Fibroblast of lung (primary cell): ENCODE data around the gene INSRR. TPM values are rescaled to one million over a fixed set of nuclear protein-coding genes. Genes with fewer than 3 reads are reported as not detected.
A peak's percentile ranks its signal among the peaks of the same experiment; 100 is the strongest.

Experiments
- DNase-seq, 2 donors: peaks; one replicate each; pipeline versions ENCODE4 v3.0.0 to v3.0.0-alpha.2; 2010; ENCODE audit warnings: low read depth in 2 of 2
- H2AFZ ChIP-seq: 2 replicates; pipeline ENCODE4 v1.5.1; 2012; ENCODE audit warnings: low read length, control low read depth, inconsistent platforms
- H3K27ac ChIP-seq: 2 replicates; pipeline ENCODE4 v1.5.1; 2011; ENCODE audit warnings: low read length, control low read depth; ENCODE audit not compliant: insufficient read depth
- H3K27me3 ChIP-seq: 2 replicates; pipeline ENCODE4 v1.5.1; 2011; ENCODE audit warnings: mild to moderate bottlenecking, low read length; ENCODE audit not compliant: control insufficient read depth, insufficient read depth
- H3K36me3 ChIP-seq: 2 replicates; pipeline ENCODE4 v1.5.1; 2011; ENCODE audit warnings: low read length; ENCODE audit not compliant: control insufficient read depth, insufficient read depth
- H3K4me1 ChIP-seq: 2 replicates; pipeline ENCODE4 v1.5.1; 2011; ENCODE audit warnings: low read length; ENCODE audit not compliant: control insufficient read depth, insufficient read depth; ENCODE audit errors: extremely low read depth
- H3K4me2 ChIP-seq: 2 replicates; pipeline ENCODE4 v1.5.1; 2011; ENCODE audit warnings: low read length, control low read depth; ENCODE audit not compliant: insufficient read depth; ENCODE audit errors: extremely low read depth
- H3K4me3 ChIP-seq, 4 experiments: fragments of 200-600 bp in 1 of 4; sonication (generic) in 1 of 4; replicated peaks in 1 of 4; 2 replicates each; pipeline ENCODE4 v1.5.1; 2011 to 2016; ENCODE audit warnings: low read length in 4 of 4, low read depth in 3 of 4, mild to moderate bottlenecking in 3 of 4, control low read depth in 2 of 4, inconsistent platforms in 1 of 4, mixed read lengths in 1 of 4; ENCODE audit not compliant: insufficient read depth in 1 of 4; ENCODE audit errors: control extremely low read depth in 1 of 4
- H3K79me2 ChIP-seq: 2 replicates; pipeline ENCODE4 v1.5.1; 2012; ENCODE audit warnings: mild to moderate bottlenecking, low read length, inconsistent platforms; ENCODE audit not compliant: control insufficient read depth, insufficient read depth
- H3K9ac ChIP-seq: 2 replicates; pipeline ENCODE4 v1.5.1; 2011; ENCODE audit warnings: mild to moderate bottlenecking, low read length, control low read depth; ENCODE audit not compliant: insufficient read depth
- H3K9me3 ChIP-seq: 2 replicates; pipeline ENCODE4 v1.5.1; 2012; ENCODE audit warnings: low read depth, low read length; ENCODE audit not compliant: control insufficient read depth, insufficient read depth
- H4K20me1 ChIP-seq: 2 replicates; pipeline ENCODE4 v1.5.1; 2011; ENCODE audit warnings: low read length; ENCODE audit not compliant: control insufficient read depth, insufficient read depth; ENCODE audit errors: extremely low read depth
- EZH2 ChIP-seq: IDR thresholded peaks from 2 replicates; pipeline ENCODE4 v1.5.1; 2012; ENCODE audit warnings: low read length, control low read depth, mild to moderate bottlenecking; ENCODE audit errors: missing control alignments
- polyA plus RNA-seq, 2 donors: library from polyadenylated mRNA; depleted of rRNA in 1 of 2; stranded (reverse) in 1 of 2; unstranded in 1 of 2; fragments of >200 nt; gene quantifications; 2 replicates each; pipeline ENCODE4 v1.2.1, GENCODE V29; 2011 to 2012; ENCODE audit warnings: missing spikeins in 1 of 2
- total RNA-seq: library from RNA; depleted of rRNA; stranded (reverse); fragments of >200 nt; gene quantifications from 2 replicates; pipeline ENCODE4 v1.2.1, GENCODE V29; 2014
- TF ChIP-seq, protein P1 (sequence below), 2 donors: IDR thresholded peaks in 1 of 2; conservative IDR thresholded peaks in 1 of 2; 1 replicate in 1 of 2; 2 replicates in 1 of 2; pipeline ENCODE4 v1.5.1; 2011 to 2012; ENCODE audit warnings: low read length in 2 of 2, control low read depth in 1 of 2, inconsistent platforms in 1 of 2, low read depth in 1 of 2, mild to moderate bottlenecking in 1 of 2

INSRR gene
- total and polyA plus RNA-seq, 2 donors (not counting 1 experiment from before 2014, with no cell fraction given) = not detected

DNA sequence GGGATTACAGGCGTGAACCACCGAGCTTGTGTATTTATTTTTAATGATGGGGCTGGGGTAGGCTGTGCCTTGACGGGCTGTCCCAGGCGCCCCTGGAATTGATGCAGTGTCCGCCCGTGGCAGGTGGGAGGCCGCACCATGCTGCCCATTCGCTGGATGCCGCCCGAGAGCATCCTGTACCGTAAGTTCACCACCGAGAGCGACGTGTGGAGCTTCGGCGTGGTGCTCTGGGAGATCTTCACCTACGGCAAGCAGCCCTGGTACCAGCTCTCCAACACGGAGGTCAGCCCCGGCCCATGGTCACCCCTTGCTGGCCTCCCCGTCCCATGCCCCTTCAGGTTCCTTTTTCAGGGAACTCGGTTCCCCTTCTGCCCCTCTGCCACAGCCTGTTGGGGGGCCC lies 21.0 kb upstream of the INSRR start:
- no peak overlapping the region for H3K4me2 ChIP-seq

DNA sequence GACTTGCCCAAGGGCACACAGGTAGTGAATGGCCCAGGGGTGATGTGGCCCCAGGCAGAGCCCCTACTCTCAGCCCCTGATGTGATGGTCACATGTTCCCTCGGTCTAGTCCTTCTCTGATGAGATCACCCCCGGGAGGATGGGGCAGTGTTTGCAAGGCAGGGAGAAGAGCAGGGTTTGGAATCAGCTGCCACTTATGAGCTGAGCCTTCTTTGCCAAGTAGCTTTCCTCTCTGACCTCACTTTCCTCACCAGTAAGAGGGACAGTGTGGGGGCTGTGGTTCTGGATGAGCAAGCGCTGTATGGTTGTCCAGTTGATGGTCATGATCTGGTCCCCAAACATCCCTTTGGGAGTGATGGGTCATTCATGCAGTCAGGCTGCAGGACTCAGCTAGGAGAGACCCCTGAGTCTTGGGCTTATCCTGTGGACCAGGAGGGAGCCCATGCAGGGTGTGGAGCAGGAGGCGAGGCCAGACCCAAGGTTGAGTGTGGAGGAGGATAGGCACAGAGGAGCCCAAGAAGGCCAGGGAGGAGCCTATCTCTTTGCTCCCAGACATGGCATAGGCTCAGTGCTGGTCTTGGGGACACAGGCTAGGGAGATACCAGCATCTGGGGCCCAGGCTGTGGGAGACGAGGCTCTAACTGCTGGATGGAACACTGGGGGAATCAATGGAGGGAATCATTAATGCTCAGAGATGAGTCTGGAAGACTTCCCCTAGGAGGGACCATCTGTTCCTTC lies 18.7 kb upstream of the INSRR start:
- Histone ChIP-seq H3K4me1 (no peaks in the 10 kb centered on the region), H2AFZ (no peak overlapping the region), H3K79me2 (no peaks in the 10 kb centered on the region), H3K4me2 (no peak overlapping the region), H3K36me3 (no peaks in the 10 kb centered on the region), H3K9ac (no peak overlapping the region), H3K27me3 (peaks cover 49% of the 10 kb centered on the region), H3K9me3 (no peaks in the 10 kb centered on the region), H4K20me1 (no peaks in the 10 kb centered on the region), H3K4me3 (no peak overlapping the region), H3K27ac (no peak overlapping the region)
- no peak for DNase-seq
- TF ChIP-seq, protein P1, sequence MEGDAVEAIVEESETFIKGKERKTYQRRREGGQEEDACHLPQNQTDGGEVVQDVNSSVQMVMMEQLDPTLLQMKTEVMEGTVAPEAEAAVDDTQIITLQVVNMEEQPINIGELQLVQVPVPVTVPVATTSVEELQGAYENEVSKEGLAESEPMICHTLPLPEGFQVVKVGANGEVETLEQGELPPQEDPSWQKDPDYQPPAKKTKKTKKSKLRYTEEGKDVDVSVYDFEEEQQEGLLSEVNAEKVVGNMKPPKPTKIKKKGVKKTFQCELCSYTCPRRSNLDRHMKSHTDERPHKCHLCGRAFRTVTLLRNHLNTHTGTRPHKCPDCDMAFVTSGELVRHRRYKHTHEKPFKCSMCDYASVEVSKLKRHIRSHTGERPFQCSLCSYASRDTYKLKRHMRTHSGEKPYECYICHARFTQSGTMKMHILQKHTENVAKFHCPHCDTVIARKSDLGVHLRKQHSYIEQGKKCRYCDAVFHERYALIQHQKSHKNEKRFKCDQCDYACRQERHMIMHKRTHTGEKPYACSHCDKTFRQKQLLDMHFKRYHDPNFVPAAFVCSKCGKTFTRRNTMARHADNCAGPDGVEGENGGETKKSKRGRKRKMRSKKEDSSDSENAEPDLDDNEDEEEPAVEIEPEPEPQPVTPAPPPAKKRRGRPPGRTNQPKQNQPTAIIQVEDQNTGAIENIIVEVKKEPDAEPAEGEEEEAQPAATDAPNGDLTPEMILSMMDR (conservative IDR thresholded peaks at IDR 0.05 in 1 of 2, IDR thresholded peaks at IDR 0.05 in 1 of 2; ENCODE audit: low read depth in 1 of 2, low read length in 2 of 2) = no peak
- no peak for TF ChIP-seq EZH2

More for the DNA sequence above, 21.0 kb upstream of the INSRR start:
- H3K9me3 ChIP-seq = no peaks in the 10 kb centered on the region
- H3K9ac ChIP-seq = no peak overlapping the region
- peaks cover 69% of the 10 kb centered on the region for H3K27me3 ChIP-seq
- no peak overlapping the region for H3K27ac ChIP-seq
- no peak for TF ChIP-seq EZH2
- TF ChIP-seq, protein P1 (conservative IDR thresholded peaks at IDR 0.05 in 1 of 2, IDR thresholded peaks at IDR 0.05 in 1 of 2; ENCODE audit: low read depth in 1 of 2, low read length in 2 of 2) = no peak
- H3K36me3 ChIP-seq = no peaks in the 10 kb centered on the region
- H3K79me2 ChIP-seq = no peaks in the 10 kb centered on the region
- no peak overlapping the region for H2AFZ ChIP-seq
- H3K4me3 ChIP-seq = no peak overlapping the region
- no peaks in the 10 kb centered on the region for H3K4me1 ChIP-seq
- DNase-seq = no peak
- no peaks in the 10 kb centered on the region for H4K20me1 ChIP-seq

DNA sequence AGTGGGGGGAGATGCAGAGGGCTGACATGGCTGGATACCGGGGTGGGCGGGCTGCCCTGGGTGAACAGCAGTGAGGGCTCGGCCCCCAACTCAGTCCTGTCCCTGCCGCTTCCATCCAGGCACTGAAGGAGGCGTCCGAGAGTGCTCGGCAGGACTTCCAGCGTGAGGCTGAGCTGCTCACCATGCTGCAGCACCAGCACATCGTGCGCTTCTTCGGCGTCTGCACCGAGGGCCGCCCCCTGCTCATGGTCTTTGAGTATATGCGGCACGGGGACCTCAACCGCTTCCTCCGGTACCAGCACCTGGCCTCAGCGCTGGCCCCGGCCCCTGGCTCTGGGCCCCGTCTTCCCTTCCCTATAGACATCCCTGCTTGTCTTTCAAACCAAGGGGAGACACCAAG lies 17.4 kb upstream of the INSRR start:
- H3K9ac ChIP-seq = no peak overlapping the region
- H3K4me3 ChIP-seq = no peak overlapping the region
- H3K79me2 ChIP-seq = no peaks in the 10 kb centered on the region
- no peak overlapping the region for H3K27ac ChIP-seq
- H3K36me3 ChIP-seq = no peaks in the 10 kb centered on the region
- no peak overlapping the region for H3K4me2 ChIP-seq
- no peaks in the 10 kb centered on the region for H3K9me3 ChIP-seq
- TF ChIP-seq EZH2 = no peak
- TF ChIP-seq, protein P1 (conservative IDR thresholded peaks at IDR 0.05 in 1 of 2, IDR thresholded peaks at IDR 0.05 in 1 of 2; ENCODE audit: low read depth in 1 of 2, low read length in 2 of 2) = peak in 1 of 2 donors; percentile 31
- H4K20me1 ChIP-seq = no peaks in the 10 kb centered on the region
- DNase-seq = no peak
- H2AFZ ChIP-seq = no peak overlapping the region
- peaks cover 38% of the 10 kb centered on the region for H3K27me3 ChIP-seq
- no peaks in the 10 kb centered on the region for H3K4me1 ChIP-seq
